WTC11 (cell line): ENCODE data around the gene STAB1. TPM values are rescaled to one million over a fixed set of nuclear protein-coding genes. Genes with fewer than 3 reads are reported as not detected.

ENCODE experiments used
- ATAC-seq: fragments of 200-7000 bp; cut with Tn5 transposase; 2 replicates; pipeline ENCODE4 v1.10.0; 2021; ENCODE audit warnings: mild to moderate bottlenecking, moderate library complexity
- Bru-seq: library from RNA; stranded (reverse); fragments of 400-500 nt; gene quantifications from one replicate; lab custom pipeline; 2021; lab: Mats Ljungman, UMichigan
- CTCF ChIA-PET: fragments of 300-600 bp; sonication (Branson Sonifier 250); formaldehyde crosslinking; loops from one replicate; lab custom pipeline; 2021; ENCODE audit warnings: antibody characterized with exemption; lab: Charles Lee
- POLR2A ChIA-PET: fragments of 350-600 bp; sonication (Branson Sonifier 250); formaldehyde crosslinking; loops from one replicate; lab custom pipeline; 2021; ENCODE audit warnings: antibody characterized with exemption; lab: Charles Lee
- DNase-seq: peaks from one replicate; pipeline ENCODE4 v3.0.0; 2021; ENCODE audit warnings: low spot score
- H3K27ac Mint-ChIP-seq: 2 replicates; pipeline ENCODE4 v1.8.0; 2021; ENCODE audit warnings: mixed read lengths
- H3K27me3 Mint-ChIP-seq: 2 replicates; pipeline ENCODE4 v1.8.0; 2021; ENCODE audit warnings: low read depth, mild to moderate bottlenecking, moderate library complexity, mixed read lengths
- H3K36me3 Mint-ChIP-seq: 2 replicates; pipeline ENCODE4 v1.8.0; 2021; ENCODE audit warnings: mixed read lengths
- H3K4me1 Mint-ChIP-seq: 2 replicates; pipeline ENCODE4 v1.8.0; 2022; ENCODE audit warnings: mixed read lengths
- H3K4me3 Mint-ChIP-seq: 2 replicates; pipeline ENCODE4 v1.8.0; 2021; ENCODE audit warnings: mild to moderate bottlenecking, moderate library complexity, mixed read lengths
- H3K9me3 Mint-ChIP-seq: 2 replicates; pipeline ENCODE4 v1.8.0; 2021; ENCODE audit warnings: mixed read lengths
- AFF4 ChIP-seq: sonication (generic); formaldehyde crosslinking; IDR thresholded peaks from 2 replicates; pipeline ENCODE4 v1.8.1; 2023; ENCODE audit warnings: mild to moderate bottlenecking, missing genetic modification reagents, borderline replicate concordance
- ATF2 ChIP-seq: sonication (generic); formaldehyde crosslinking; IDR thresholded peaks from 2 replicates; pipeline ENCODE4 v1.8.1; 2022; ENCODE audit warnings: low read depth, missing genetic modification reagents, borderline replicate concordance
- ATF6 ChIP-seq: sonication (generic); formaldehyde crosslinking; IDR thresholded peaks from 2 replicates; pipeline ENCODE4 v1.8.1; 2023; ENCODE audit warnings: mild to moderate bottlenecking, missing genetic modification reagents
- CREM ChIP-seq: sonication (generic); formaldehyde crosslinking; IDR thresholded peaks from 2 replicates; pipeline ENCODE4 v1.8.1; 2022; ENCODE audit warnings: mild to moderate bottlenecking, missing genetic modification reagents, moderate library complexity
- E2F1 ChIP-seq: sonication (generic); formaldehyde crosslinking; IDR thresholded peaks from 2 replicates; pipeline ENCODE4 v1.8.0; 2022; ENCODE audit warnings: mild to moderate bottlenecking, missing genetic modification reagents
- E2F4 ChIP-seq: sonication (generic); formaldehyde crosslinking; IDR thresholded peaks from 2 replicates; pipeline ENCODE4 v1.8.1; 2022; ENCODE audit warnings: low read depth, mild to moderate bottlenecking, moderate library complexity, missing genetic modification reagents, borderline replicate concordance
- ESRRA ChIP-seq: sonication (generic); formaldehyde crosslinking; IDR thresholded peaks from 2 replicates; pipeline ENCODE4 v1.8.1; 2022; ENCODE audit warnings: mild to moderate bottlenecking, missing genetic modification reagents, borderline replicate concordance
- ETV6 ChIP-seq: sonication (generic); formaldehyde crosslinking; IDR thresholded peaks from 2 replicates; pipeline ENCODE4 v1.8.1; 2022; ENCODE audit warnings: mild to moderate bottlenecking, missing genetic modification reagents
- KAT7 ChIP-seq: sonication (generic); formaldehyde crosslinking; IDR thresholded peaks from 2 replicates; pipeline ENCODE4 v1.8.1; 2023; ENCODE audit warnings: missing genetic modification reagents, mild to moderate bottlenecking, borderline replicate concordance
- NFE2L1 ChIP-seq: sonication (generic); formaldehyde crosslinking; IDR thresholded peaks from 2 replicates; pipeline ENCODE4 v1.8.1; 2023; ENCODE audit warnings: missing genetic modification reagents
- PRRX2 ChIP-seq: fragments of 250-450 bp; sonication (Bioruptor Pico); IDR thresholded peaks from 2 replicates; pipeline ENCODE4 v1.8.0; 2021; ENCODE audit warnings: mild to moderate bottlenecking
- SMAD3 ChIP-seq: sonication (generic); formaldehyde crosslinking; IDR thresholded peaks from 2 replicates; pipeline ENCODE4 v1.8.0; 2022; ENCODE audit warnings: missing genetic modification reagents, mild to moderate bottlenecking, borderline replicate concordance
- STAT6 ChIP-seq: sonication (generic); formaldehyde crosslinking; conservative IDR thresholded peaks from 2 replicates; pipeline ENCODE4 v1.8.1; 2023; ENCODE audit warnings: mild to moderate bottlenecking, low read depth, missing genetic modification reagents, moderate library complexity
- TEAD4 ChIP-seq: sonication (generic); formaldehyde crosslinking; IDR thresholded peaks from 2 replicates; pipeline ENCODE4 v1.8.0; 2022; ENCODE audit warnings: mild to moderate bottlenecking, missing genetic modification reagents
- ZBTB43 ChIP-seq: sonication (generic); formaldehyde crosslinking; IDR thresholded peaks from 2 replicates; pipeline ENCODE4 v1.8.1; 2023; ENCODE audit warnings: mild to moderate bottlenecking, missing genetic modification reagents
- ZMAT4 ChIP-seq: fragments of 250-450 bp; sonication (Bioruptor Pico); IDR thresholded peaks from 2 replicates; pipeline ENCODE4 v1.9.0; 2021; ENCODE audit warnings: mild to moderate bottlenecking
- ZNF416 ChIP-seq: fragments of 250-450 bp; sonication (Bioruptor Pico); IDR thresholded peaks from 2 replicates; pipeline ENCODE4 v1.9.0; 2021; ENCODE audit warnings: mild to moderate bottlenecking, inconsistent platforms
- ZNF671 ChIP-seq: fragments of 250-450 bp; sonication (Bioruptor Pico); IDR thresholded peaks from 2 replicates; pipeline ENCODE4 v1.8.0; 2021; ENCODE audit warnings: mild to moderate bottlenecking
- ZSCAN18 ChIP-seq: fragments of 250-450 bp; sonication (Bioruptor Pico); IDR thresholded peaks from 2 replicates; pipeline ENCODE4 v2.1.2; 2022; ENCODE audit warnings: mild to moderate bottlenecking, moderate library complexity
- long read RNA-seq, 3 experiments: library from RNA in 1 of 3; library from capped mRNA in 1 of 3; library from polyadenylated mRNA in 1 of 3; unstranded in 2 of 3; stranded (forward) in 1 of 3; transcript quantifications; one replicate each; pipeline ENCODE4 v2.0.0, GENCODE V29; 2021
- total RNA-seq: library from RNA; stranded (reverse); gene quantifications from 3 replicates; pipeline ENCODE4 v1.2.3, GENCODE V29; 2021

Gene STAB1
- total RNA-seq (1.9 to 2.6 TPM (median 2.1 TPM) in 3 replicates), Bru-seq, nascent RNA (percentile 3 among the genes with signal in this experiment)
- long read RNA-seq, experiment 1, partial matches to known transcripts = 2 of 7 reads
- long read RNA-seq, experiment 1, other reads (novel, unspliced or antisense) = 5 of 7 reads
- long read RNA-seq, experiment 2, partial matches to known transcripts = 1 of 1 reads
- long read RNA-seq, experiment 2, other reads (novel, unspliced or antisense) = 0 of 1 reads
- long read RNA-seq, experiment 3 = 0 reads

- Mint-ChIP-seq H3K27me3 (no peaks in the 10 kb centered on the region), H3K4me3 (no peak within 1 kb of the TSS), H3K9me3 (no peaks in the 10 kb centered on the region), H3K4me1 (no peaks in the 10 kb centered on the region), H3K27ac (0 out of 2 replicates have a peak within 1 kb of the TSS, but pooled peaks have one; percentile 17), H3K36me3 (peaks cover 12% of the 10 kb centered on the region; the same call in 1 of the 2 replicates)
- ChIA-PET CTCF (interaction anchor here (0.5 to 2.5 kb wide), 6 partner anchors 13 to 275 kb away, joined by 3 to 9 read pairs (median 6); no protein-coding TSS in a partner anchor), POLR2A (no interaction called here)
- no peak for DNase-seq
- no peak; the same call in 1 of the 2 replicates for ATAC-seq
- TF ChIP-seq SMAD3 (CRISPR knock-in tag) = no peak
- TF ChIP-seq CREM = no peak
- TF ChIP-seq ETV6 = no peak
- TF ChIP-seq ZNF671 (CRISPR knock-in tag) = no peak
- no peak for TF ChIP-seq ATF6 (CRISPR knock-in tag)
- no peak for TF ChIP-seq ZNF416
- TF ChIP-seq E2F1 (CRISPR knock-in tag) = no peak
- no peak for TF ChIP-seq AFF4
- TF ChIP-seq KAT7 (CRISPR knock-in tag) = no peak
- no peak for TF ChIP-seq ZBTB43 (CRISPR knock-in tag)
- TF ChIP-seq ESRRA (CRISPR knock-in tag) = no peak
- TF ChIP-seq PRRX2 (CRISPR knock-in tag) = no peak
- TF ChIP-seq STAT6 (CRISPR knock-in tag) = no peak
- TF ChIP-seq ZMAT4 = no peak
- no peak for TF ChIP-seq ZSCAN18 (CRISPR knock-in tag)
- TF ChIP-seq ATF2 (CRISPR knock-in tag) = no peak
- no peak for TF ChIP-seq TEAD4 (CRISPR knock-in tag)
- TF ChIP-seq NFE2L1 (CRISPR knock-in tag) = no peak
- TF ChIP-seq E2F4 (CRISPR knock-in tag) = no peak
Measured at GRCh38 chr3:52494886-52495495, at the start of gene STAB1. Gene STAB1, plus strand, starts transcription at chr3:52495338. Its CDS starts 76 bp downstream, at chr3:52495414.
